ENCODE results near the gene MAML2.

The MAML2 gene

DNA sequence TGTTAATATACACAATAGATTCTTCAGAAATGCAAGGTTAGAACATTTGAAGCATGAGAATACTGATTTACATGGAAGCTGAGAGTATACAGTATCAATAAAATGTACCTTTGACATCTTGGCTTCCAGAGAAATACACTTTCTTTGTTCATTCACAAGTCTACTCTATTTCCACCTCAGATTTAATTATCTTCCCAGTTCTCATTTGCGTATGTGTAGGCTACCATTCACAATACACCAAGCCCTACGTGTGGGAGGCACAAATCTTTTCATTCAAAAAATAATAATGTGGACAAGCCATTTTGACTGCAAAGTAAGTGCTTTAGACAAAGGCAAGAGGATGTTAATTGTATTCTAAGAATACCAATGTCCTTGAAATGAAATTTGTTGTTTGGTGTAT, 286.4 kb downstream of the MAML2 start:
- DNase-seq: no peak

DNA sequence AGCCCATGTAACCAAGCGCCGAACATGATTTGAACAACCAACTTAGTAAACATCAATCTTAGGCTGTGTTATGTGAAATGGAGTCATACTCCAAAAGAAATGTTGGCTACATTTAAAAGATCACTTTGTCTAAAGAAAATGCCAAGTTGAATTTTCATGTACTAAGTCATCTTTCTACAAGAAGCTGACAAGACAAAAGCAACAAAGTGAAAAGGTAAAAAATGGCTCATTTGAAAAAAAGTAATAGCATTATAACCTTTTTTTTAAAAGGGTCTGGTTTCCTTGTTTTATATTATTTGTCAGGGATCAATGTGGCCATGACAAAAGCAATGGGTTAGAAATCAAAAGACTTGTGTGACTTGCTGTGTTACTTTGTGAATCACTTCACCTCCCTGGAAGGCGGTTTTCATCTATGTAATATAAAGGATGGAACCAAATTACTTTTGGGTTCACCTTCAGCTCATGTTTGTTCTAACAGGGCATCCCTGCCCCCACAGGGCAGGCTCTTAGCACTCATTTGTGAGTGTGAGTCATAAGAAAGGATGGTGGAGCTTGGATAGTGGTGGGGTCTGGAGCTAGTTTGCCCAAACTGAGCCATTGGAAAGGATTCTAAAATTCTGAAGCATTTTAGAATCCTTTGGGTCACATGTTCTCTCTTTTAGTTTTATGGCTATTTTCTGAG, 287.1 kb downstream of the MAML2 start:
- no peak for DNase-seq

DNA sequence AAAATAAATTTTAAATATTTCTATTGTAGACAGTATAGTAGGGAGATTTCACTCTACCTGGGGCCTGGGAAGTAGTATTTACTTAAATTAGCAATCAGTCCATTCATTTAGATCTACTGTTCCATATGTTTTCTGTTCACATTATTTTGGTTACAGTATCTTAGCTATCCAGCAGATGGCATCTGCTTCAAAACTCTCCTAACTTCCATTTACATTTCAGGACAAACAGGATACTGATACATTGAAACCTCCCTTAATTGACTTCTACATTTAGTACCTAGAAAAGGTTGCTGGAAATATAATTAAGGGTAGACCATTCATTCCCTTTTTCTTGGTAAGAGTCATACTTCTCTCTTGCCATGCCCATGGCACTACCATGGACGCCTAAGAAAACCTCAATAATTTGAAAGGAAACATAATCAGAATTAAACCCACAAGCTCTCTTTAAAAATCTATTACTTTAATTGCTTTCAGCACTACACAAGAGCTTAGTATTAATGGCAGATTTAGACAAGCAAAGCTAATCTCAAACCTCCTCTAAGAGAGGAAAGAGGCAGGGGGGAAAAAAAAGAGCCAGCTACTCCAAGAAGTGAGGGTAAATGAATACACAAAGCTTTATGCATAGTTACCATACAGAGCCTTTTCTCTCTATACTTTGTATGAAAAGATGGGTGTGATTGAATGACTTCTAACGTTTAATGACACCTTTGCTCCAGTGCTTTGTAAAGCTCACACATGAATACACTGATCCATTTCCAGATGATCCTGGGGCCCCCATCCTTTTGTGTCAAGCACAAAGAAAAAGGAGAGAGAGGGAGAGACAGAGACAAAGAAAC, 287.9 kb downstream of the MAML2 start:
- DNase-seq: peak; percentile 80

DNA sequence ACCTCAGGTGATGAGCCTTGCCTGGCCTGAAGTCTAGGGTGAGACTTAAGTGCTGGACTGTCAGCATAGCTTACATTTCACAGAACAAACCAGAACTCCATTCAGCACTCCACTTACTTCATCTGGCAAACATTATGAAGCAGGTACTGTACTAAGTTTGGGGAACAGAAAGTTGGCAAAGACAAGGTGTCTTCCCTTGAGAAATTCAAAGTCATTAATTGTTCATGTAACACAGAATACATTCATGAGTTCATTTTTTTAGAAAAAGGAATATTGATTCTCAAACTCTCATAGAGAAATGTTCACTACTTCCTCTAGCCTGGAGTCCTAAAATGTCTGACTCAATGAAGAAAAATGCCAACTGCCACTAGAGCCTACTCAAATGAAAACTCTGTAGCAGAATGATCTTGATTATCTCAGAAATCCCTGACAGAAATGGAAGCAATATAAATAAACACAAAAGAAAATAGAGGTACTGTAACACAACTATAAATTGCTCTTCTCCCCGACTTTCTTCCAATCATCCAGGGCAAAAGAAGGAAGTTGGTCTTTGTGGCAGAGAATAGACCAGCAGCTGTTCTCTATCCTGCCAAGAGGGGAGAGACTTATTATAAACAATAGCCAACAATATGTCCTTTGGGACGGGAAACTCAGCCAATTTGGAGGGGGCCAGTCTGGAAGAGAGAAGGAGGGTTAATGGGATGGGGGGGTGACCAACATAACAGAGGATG, 289.9 kb downstream of the MAML2 start:
- DNase-seq: no peak

DNA sequence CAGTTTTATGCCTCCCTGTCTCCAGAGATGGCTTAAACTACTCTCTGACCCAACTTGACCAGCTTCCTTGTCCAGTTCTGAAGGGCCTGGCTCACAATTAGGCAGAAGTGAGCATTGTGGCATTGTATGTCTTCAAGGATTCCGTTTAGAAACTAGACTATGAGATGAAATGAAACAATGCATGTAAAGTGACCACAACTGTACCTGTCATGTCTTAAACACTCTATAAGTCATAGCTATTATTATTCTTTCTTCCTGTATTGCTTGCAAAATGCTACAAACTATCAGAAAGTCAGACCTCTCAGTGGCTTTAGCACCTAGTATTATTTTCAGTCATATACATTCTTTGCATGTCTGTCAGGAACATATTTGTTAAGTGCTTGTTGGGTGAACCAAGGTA, 291.2 kb downstream of the MAML2 start:
- no peak for DNase-seq

DNA sequence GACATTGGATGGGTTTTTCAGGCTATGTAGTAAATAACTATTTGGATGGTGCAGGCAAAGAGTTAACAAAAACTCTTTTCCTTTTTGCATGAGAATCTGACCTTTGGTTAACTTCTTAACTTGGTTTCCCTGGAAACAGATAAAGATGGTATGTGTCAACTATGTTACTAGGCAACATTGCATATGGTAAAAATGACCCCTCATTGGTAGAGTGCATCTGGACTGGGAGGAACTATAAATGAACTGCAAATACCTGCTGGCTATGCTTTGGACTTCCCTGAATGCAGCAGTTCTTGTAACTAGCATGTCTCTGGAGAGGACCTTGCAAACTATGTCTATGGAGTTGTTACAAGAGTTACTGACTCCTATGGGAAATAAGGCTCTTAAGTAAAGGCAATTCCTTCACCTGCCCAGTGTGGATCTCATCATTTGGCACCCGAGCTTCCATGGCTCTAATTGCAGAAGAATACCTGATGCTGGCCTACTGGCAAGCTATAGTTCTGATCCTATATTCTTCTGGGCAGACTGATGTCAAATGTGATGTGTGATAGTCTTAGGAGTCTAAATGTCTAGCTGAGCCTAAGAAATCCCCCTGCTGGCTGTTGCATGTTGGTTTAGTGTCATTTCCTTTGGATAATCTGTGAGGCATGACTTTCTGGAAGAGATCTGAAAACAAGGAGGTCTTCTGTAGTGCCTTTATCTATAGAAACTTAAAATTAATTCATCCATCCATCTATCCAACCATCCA, 292.4 kb downstream of the MAML2 start:
- DNase-seq: no peak

DNA sequence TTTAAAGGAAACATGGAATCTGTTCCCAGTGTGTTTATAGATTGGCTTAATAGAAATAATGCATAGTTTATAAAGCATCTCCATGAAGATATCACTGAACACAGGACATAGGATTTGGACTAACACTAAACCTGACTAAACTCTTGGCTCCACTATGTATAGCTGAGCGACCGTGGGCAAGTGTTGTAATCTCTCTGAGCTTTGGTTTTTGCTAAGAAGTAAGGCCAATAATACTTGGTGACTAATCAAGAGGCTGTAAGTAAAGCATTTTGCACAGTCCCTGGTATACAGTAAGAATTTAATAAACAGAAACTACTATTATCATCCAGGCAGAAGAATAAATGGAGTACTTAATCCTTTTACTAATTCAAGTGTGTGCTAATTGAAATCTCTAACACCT, 293.6 kb downstream of the MAML2 start:
- DNase-seq: no peak

DNA sequence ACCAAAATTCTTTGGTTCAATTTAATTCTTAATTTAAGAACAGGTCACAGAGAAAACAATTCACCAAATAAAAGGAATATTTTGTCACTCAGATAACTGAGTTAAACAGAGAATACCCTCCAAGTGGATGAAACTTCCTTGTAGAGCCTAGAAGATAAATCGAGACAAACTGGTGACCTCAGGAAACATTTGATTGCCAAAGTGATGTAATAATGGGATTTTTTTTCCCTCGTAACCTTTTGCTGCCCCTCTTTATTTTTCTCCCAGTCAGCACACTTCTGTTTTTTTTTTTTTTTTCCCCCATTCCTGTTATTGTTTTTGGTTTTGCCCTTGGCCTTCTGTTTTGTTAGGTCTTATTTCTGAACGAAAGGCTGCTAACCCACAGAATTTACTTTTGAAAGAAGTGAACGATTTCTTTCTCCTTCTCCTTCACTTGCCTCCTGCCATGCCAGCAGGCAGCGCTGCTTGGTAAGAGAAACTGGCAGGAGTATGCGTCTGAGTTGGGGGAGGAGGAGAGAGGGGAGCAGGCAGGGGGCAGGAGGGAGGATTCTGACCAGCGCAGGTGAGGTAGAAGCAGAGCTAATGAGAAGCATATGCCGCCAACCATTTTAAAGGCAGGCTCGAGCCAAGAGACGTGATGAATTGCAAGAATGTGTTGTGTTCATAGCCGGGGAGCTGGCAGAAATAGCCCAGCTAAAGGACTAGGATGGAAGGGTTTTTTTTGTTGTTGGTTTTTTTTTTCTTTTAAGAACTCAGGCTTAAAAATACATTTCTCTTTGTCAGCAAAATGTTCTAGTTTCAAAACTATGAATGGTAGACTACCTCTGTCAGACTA, 297.2 kb downstream of the MAML2 start:
- no peak for DNase-seq

DNA sequence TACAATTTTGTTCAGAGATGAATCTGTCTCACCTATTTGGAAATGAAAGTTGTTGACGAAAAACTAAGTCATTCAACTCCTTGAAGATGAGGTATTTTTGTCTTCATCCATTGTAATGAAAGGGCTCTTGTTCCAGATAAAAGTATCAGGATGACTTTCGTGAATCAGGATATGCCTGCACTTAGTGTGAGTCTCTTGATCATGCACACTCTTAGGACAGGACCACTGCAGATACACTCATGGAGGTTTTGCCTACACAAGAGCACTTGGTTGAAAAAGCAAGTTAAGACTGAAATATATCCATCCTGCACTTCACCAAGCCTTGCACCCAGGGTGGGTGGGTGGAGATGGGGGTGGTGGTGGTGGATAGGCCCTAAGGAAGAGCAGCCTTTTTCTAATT, 298.2 kb downstream of the MAML2 start:
- DNase-seq: no peak

DNA sequence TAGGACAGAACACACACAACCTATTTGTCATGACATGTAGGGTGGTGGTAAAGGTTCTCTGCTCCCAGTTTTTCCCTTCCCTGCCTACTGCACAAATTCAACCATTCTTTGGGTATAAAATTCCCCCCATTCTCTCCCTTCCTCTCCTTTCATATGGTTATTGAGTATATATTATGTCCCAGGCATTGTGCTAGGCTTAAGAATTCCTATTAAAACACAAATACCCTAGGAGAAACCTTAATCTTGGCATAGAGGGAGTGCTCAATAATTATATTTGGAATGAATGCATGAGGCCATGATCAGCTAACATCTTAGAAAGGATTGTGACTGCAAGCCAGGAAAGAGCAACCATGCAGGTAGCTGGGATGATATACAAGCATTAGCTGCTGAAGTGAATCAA, 298.7 kb downstream of the MAML2 start:
- no peak for DNase-seq

DNA sequence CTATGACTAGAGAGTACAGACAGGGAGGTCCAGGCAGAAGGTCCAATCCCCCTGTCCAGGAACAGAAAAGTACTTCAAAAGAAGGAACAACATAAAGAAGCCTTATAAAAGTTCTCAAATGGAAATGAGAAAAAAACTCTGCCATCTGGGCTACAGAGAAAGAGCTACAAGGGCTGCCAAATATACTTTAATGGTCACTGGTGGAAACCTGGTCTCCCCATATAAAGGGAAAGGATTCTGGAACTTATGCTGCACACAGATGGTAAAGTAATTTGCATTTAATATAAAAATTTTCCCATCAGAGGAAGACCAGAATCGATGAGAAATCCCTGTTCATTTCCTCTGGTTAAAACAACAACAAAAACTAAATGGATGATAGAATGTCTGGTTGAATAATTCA, 299.7 kb downstream of the MAML2 start:
- DNase-seq: no peak

DNA sequence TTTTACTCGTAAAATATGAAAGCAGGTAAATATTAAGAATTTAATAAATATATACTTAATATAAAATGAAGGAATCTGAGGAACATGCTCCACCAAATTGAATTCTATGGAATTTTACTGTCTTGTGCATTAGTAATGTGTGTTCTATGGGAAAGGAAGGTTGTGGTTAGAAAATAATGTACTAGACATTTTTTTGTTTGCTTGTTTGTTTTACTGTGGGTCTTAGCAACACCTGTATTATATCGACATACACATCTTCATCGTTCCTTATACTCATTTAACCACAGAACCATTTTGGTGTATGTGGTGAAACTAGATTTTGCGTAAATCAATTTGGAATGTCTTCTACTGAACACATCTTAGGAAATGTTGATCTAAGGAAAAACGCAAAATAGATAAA, 304.9 kb downstream of the MAML2 start:
- DNase-seq: peak; percentile 81

DNA sequence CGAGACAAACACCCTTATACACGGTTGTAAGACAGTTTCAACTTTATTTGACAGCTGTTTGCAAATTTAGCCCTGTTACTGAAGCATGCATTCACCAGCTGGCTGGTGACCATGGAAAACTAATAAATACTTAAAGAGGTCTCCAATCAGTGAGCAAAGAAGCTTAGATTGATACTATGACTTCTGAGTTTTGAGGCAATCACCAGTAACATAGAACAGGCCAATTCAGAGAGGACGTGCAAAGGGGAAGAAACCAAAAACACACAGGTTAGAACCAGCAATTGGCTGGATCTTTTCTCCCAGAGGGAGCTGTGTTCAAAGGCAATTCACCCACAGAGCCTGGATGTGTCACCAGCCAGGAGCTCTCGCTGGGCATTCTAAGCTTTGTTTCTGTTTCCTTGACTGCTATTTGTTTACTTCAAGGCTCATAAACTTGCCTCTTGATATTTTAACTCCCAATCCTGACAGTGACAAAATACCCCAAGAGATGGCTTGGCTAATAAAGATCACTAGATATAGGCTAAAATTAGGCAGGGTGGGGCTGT, 305.5 kb downstream of the MAML2 start:
- DNase-seq: peak; percentile 98

DNA sequence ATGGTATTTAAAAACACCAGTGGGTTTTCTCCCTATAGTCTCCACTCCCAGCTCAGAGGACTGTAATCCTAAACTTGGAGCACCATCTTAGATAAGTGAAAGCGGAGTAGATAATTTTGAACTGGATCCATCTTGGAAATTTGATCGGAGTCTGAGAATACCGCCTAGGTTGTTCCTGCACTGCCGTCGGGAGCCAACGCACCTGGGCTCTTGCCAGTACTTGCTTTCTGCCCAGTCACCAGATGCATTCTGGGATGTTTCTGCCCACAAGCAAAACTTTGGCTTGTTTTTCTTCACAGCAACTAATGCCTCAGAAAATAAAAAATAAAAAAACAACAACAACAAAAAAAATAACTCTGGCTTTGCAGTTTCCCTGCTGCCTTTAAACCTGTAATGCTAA, 306.1 kb downstream of the MAML2 start:
- DNase-seq: peak; percentile 80

DNA sequence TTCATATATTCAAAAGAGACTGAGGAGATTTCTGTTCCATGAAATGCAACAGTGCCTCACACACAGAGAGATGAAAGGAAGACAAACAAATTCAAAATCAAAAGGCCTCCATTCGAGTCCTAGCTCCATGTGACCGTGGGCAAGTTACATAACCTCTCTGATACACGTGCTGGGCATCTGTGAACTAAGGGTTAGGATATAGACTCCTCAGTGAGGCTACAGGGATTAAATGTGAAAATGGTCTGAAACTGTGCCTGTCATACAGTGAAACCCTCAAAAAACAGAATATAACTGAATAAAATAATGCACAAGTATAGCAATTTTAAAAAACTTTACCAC, 307.3 kb downstream of the MAML2 start:
- DNase-seq: no peak

DNA sequence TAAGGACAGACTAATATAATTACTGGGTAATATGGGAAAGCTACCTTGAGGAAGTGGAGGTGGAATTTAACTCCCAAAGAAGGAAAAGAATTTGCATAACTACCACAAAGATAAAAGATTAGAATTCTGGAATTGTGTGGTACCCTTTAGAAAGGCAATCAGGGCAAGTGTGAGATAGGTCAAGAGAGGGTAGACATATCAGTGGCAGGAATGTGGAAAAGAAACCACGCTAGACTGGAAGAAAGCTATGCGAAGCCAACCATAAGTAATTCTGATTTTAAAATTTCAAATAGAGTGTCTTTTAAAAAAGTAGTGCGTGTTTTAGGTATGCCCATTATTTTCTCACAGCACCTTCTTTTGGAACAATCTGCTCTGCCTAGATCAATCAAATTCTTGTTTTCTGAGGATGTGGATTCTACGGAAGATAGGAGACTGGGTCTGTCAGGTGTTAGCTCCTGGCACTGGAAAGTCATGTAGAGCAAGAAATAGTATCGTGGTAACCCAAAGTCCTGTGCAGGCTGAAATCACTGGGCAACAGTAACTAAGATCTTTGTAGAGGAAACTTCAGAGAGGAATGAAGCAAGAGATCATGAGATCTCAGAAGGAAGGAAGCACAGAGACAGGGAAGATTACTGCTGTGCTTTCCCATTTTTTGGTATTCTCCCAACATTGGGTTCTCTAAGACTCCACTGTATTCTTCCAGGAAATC, 307.8 kb downstream of the MAML2 start:
- DNase-seq: no peak

DNA sequence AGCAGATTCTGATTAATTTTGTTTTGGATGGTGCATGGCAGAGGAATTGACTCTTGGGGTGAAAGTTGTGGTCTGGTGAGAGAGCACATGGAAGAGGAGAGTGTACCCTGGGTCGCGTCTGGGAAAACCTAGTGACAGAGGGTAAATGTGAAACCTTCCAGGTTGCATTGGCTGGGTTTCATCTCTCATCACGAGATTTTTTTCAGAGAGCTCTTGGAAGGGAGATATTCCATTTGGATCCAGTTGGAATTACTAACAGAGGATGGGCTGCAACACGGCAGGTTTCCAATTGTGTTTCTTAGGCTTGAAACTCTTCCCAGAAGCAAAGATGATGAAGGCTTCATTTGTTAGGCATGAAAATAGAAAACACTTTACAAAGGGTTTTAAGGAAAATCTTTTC, 309.4 kb downstream of the MAML2 start:
- DNase-seq: no peak

DNA sequence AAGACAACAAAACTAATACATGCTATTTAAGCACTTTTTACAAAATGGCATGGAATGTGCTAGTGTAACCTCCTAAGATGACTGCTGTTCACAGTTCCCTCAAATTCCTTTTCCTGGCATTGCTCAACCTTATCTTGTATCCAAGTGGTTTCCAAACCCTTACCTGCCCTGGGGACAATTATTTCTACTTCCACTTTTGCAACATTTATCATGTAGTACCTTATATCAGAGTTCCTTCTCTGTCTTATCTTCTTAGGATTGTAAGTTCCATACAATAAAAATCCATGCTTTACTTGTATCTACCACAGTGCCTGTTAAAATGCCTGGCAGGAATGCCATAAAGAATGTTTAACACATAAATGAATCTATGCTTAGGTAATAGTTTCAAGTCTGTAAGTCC, 309.9 kb downstream of the MAML2 start:
- DNase-seq: no peak

DNA sequence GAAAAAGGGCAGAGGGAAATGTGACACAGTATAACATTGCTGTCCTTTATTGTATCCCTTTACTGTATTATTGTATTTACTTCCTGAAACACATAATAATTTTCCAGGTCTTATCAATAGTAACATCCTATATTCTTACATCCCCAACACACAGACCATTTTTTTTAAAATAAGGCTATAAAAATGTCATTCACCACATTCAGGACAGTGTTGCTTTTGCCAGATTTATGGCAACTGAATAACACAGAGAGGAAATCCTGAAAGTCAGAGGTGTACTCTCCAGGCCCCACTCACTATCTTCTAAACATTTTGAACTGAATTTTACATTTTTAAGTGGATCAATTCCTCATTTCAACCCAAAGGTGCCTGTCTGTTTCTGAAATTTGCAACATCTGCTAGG, 314.2 kb downstream of the MAML2 start:
- DNase-seq: no peak

DNA sequence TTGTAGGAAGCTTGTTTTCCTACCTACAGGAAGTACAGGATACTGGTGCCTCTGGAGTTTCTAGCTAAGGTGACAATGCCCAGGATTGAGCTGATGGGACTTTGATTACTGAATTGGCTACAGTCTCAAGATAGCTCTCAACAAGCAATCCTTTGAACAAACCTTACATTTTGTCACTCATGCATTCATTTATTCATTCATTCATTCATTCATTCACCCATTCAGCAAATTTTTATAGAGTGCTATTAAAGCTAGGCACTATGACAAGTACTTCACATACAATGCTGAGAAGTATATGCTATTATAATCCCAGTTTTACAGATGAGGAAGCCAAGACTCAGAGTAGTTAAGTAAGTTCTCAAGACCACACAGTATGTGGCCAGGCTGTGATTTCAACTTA, 316.0 kb downstream of the MAML2 start:
- no peak for DNase-seq

DNA sequence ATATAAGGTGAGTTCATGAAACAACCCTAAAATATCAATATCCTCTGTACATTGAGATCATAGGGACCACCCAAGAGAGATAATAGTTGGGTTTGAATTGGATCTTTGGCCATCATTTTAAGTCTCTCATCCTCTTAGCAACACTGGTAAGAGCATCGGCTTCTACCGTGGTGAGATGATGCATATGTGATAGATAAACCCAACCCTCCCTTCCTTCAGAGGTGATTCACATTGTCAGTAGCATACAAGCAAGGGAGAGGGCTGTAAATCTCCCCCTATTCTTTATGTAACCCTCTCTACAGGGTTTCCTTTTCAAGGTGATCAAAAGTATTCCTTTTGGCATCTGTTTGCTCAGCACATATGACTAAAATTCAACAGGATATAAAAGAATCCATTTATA, 316.7 kb downstream of the MAML2 start:
- DNase-seq: no peak

Measured in NCI-H526 treated with DMSO at 0.1 percent for 48 hours (cell line).